Heart left ventricle (tissue), 16 donors: ENCODE measurements around the gene AGPAT3. TPM values are rescaled to one million over a fixed set of nuclear protein-coding genes. Genes with fewer than 3 reads are reported as not detected.

Experiments
- ATAC-seq, 4 donors: fragments of 200-7000 bp; cut with Tn5 transposase; one replicate each; pipeline ENCODE4 v1.9.1; 2020 to 2022; ENCODE audit warnings: moderate library complexity in 4 of 4, mild to moderate bottlenecking in 3 of 4, moderate number of reproducible peaks in 1 of 4
- DNase-seq, 5 donors: peaks; one replicate each; pipeline ENCODE4 v3.0.0-alpha.2; 2020
- H3K27ac ChIP-seq, 12 donors: fragments of 200-600 bp; sonication (generic) in 4 of 12; one replicate each; pipeline versions ENCODE4 v1.5.0 to v1.8.0; 2016 to 2022; ENCODE audit warnings: mild to moderate bottlenecking in 2 of 12
- H3K27me3 ChIP-seq, 9 donors: fragments of 200-600 bp; sonication (generic) in 2 of 9; one replicate each; pipeline versions ENCODE4 v1.5.1 to v1.8.0; 2016 to 2022; ENCODE audit warnings: mild to moderate bottlenecking in 3 of 9
- H3K36me3 ChIP-seq, 9 donors: fragments of 200-600 bp; sonication (generic) in 2 of 9; one replicate each; pipeline versions ENCODE4 v1.5.0 to v1.8.0; 2018 to 2022; ENCODE audit warnings: mild to moderate bottlenecking in 2 of 9
- H3K4me1 ChIP-seq, 12 donors: fragments of 200-600 bp; sonication (generic) in 4 of 12; one replicate each; pipeline versions ENCODE4 v1.5.0 to v1.8.0; 2016 to 2022; ENCODE audit warnings: mild to moderate bottlenecking in 3 of 12
- H3K4me3 ChIP-seq, 12 donors: fragments of 200-600 bp; sonication (generic) in 4 of 12; one replicate each; pipeline versions ENCODE4 v1.5.0 to v1.8.0; 2017 to 2022; ENCODE audit warnings: mild to moderate bottlenecking in 9 of 12, moderate library complexity in 4 of 12
- H3K9me3 ChIP-seq, 12 donors: fragments of 200-600 bp; sonication (generic) in 4 of 12; one replicate each; pipeline versions ENCODE4 v1.5.0 to v1.8.0; 2016 to 2022; ENCODE audit warnings: mild to moderate bottlenecking in 1 of 12
- CTCF ChIP-seq, 12 donors: fragments of 200-600 bp; sonication (generic) in 4 of 12; IDR thresholded peaks; one replicate each; pipeline versions ENCODE4 v1.5.0 to v1.8.0; 2018 to 2022; ENCODE audit warnings: antibody characterized with exemption in 12 of 12, mild to moderate bottlenecking in 5 of 12
- POLR2A ChIP-seq, 2 donors: fragments of 450-650 bp; IDR thresholded peaks; one replicate each; pipeline ENCODE4 v1.6.1; 2017; ENCODE audit warnings: antibody characterized with exemption in 2 of 2, mild to moderate bottlenecking in 2 of 2, moderate library complexity in 2 of 2
- whole genome bisulfite sequencing, 4 donors: extraction: QIAGEN DNeasy Blood & Tissue Kit in 2 of 4; methylation state at CpG; one replicate each; pipeline versions ENCODE4 v1.1.5 to v1.1.7; 2013 to 2018; 5-methylcytosine and 5-hydroxymethylcytosine counted together
- intact Hi-C, 10 donors: fragments of 100-400 bp; cut with DNase I; formaldehyde crosslinking; loops; one replicate each; pipeline versions ENCODE4 v1.11.1 to v1.14.2; 2022
- polyA plus RNA-seq, 2 donors: library from polyadenylated mRNA; stranded (reverse); fragments of 200-250 nt; gene quantifications; one replicate each; pipeline ENCODE4 v1.2.3, GENCODE V29; 2013
- total RNA-seq, 9 donors: library from RNA; depleted of rRNA in 2 of 9; stranded (reverse); fragments of >200 nt in 2 of 9; fragmentation: NEBNext Ultra II Directional in 3 of 9; extraction: Animal tissue kit (Norgen Biotek cat#: 25700) in 3 of 9; gene quantifications; one replicate each; pipeline versions ENCODE4 v1.1.0 to v1.2.4, GENCODE V29; 2016 to 2023
- donor health status: ischemic (EF 13 %, LVEDD 7.1; RV severe dilation, severe dysfunction).
- donor health status: healthy with polysubstance abuse.
- donor health status: DM: no; HTN: yes; CAD: no.
- donor health status: DM: no; HTN: no; CAD: no.
- donor health status: ischemic (EF 25% LVEDD 6.9; RV normal size, moderate dysfunction).
- donor health status: ischemic (EF 25% LVEDD 5.7; RV mildly dilated, moderate dysfunction).
- donor health status: healthy.
- donor health status: DM: yes; HTN: yes; CAD: no.
- donor health status: ischemic (EF 35%, LVEDD 5.7; RV mildly dilated, moderate dysfunction).
- donor health status: nonischemic (EF 11% LVEDD 7.7; RV severe dilation, severe dysfunction).
- donor health status: DM: yes; HTN: yes; CAD: no.
- donor health status: PGD.
- donor health status: ischemic (EF 29% LVEDD 5.4; RV normal size, mild dysfunction).
- donor health status: nonischemic (EF 23%, LVEDD 6.1; RV moderate dilation, normal function).

AGPAT3 gene
- total and polyA plus RNA-seq, 11 donors: 26.6 to 86.0 (median 64.5) TPM

GRCh38 chr21:43900690-43901089 is 35.7 kb downstream of the AGPAT3 start:
- Histone ChIP-seq H3K27me3 (no peaks in the 10 kb centered on the region), H3K36me3 (peaks cover 0 to 46% (median 4%) of the 10 kb centered on the region in 9 donors), H3K4me3 (no peak overlapping the region), H3K9me3 (no peaks in the 10 kb centered on the region), H3K4me1 (peaks cover 3 to 25% (median 15%) of the 10 kb centered on the region in 12 donors), H3K27ac (no peak overlapping the region)
- TF ChIP-seq CTCF (IDR thresholded peaks at IDR 0.05) (no peak), POLR2A (IDR thresholded peaks at IDR 0.05) (no peak)
- 90 to 98% (median 93%) methylated on average over 6 of the region's 6 CpGs for WGBS, 4 donors
- ATAC-seq (no peak), DNase-seq (peak in 2 of 5 donors; percentile 14)
- intact Hi-C loops: loop anchor here in 2 of 10 donors (5.0 to 10.0 kb wide), 2 partner anchors 33 to 176 kb away; partner anchors contain the start of gene AGPAT3 (in 2 of the 2)

GRCh38 chr21:43902441-43902840 is 37.4 kb downstream of the AGPAT3 start:
- Histone ChIP-seq H3K9me3 (no peaks in the 10 kb centered on the region), H3K27ac (peak overlapping the region in 10 of 12 donors; percentile 20 to 89 (median 80)), H3K4me3 (no peak overlapping the region), H3K27me3 (no peaks in the 10 kb centered on the region), H3K36me3 (peaks cover 0 to 59% (median 12%) of the 10 kb centered on the region in 9 donors), H3K4me1 (peaks cover 3 to 25% (median 15%) of the 10 kb centered on the region in 12 donors)
- WGBS, 4 donors: 51 to 59% (median 52%) methylated on average over 6 of the region's 6 CpGs
- intact Hi-C loops: loop anchor here in 2 of 10 donors (5.0 to 10.0 kb wide), 2 partner anchors 35 to 178 kb away; partner anchors contain the start of gene AGPAT3 (in 2 of the 2)
- ATAC-seq (peak; percentile 49 to 67 (median 60)), DNase-seq (peak in 1 of 5 donors; percentile 66)
- TF ChIP-seq POLR2A (IDR thresholded peaks at IDR 0.05): no peak
- TF ChIP-seq CTCF (IDR thresholded peaks at IDR 0.05): no peak

GRCh38 chr21:43903451-43904091 is 38.5 kb downstream of the AGPAT3 start:
- ATAC-seq: peak; percentile 71 to 88 (median 78)
- WGBS, 4 donors: 50 to 60% (median 54%) methylated on average over 18 to 26 of the region's 26 CpGs
- peak in 3 of 5 donors; percentile 56 to 73 (median 71) for DNase-seq
- peaks cover 0 to 66% (median 13%) of the 10 kb centered on the region in 9 donors for H3K36me3 ChIP-seq
- TF ChIP-seq POLR2A (IDR thresholded peaks at IDR 0.05) (no peak), CTCF (IDR thresholded peaks at IDR 0.05) (no peak)
- no peaks in the 10 kb centered on the region for H3K9me3 ChIP-seq
- H3K4me1 ChIP-seq: peaks cover 3 to 29% (median 17%) of the 10 kb centered on the region in 12 donors
- H3K27me3 ChIP-seq: no peaks in the 10 kb centered on the region
- intact Hi-C loops: loop anchor here in 2 of 10 donors (5.0 to 10.0 kb wide), 2 partner anchors 36 to 179 kb away; partner anchors contain the start of gene AGPAT3 (in 2 of the 2)
- H3K4me3 ChIP-seq: peak overlapping the region in 2 of 12 donors; percentile 4 to 11
- peak overlapping the region; percentile 36 to 89 (median 74) for H3K27ac ChIP-seq

GRCh38 chr21:43904331-43904781 is 39.3 kb downstream of the AGPAT3 start:
- intact Hi-C loops: loop anchor here in 2 of 10 donors (5.0 to 10.0 kb wide), 2 partner anchors 37 to 180 kb away; partner anchors contain the start of gene AGPAT3 (in 2 of the 2)
- Histone ChIP-seq H3K27ac (peak overlapping the region; percentile 36 to 89 (median 74)), H3K4me3 (no peak overlapping the region), H3K36me3 (peaks cover 0 to 62% (median 13%) of the 10 kb centered on the region in 9 donors), H3K4me1 (peaks cover 3 to 29% (median 17%) of the 10 kb centered on the region in 12 donors), H3K9me3 (no peaks in the 10 kb centered on the region), H3K27me3 (no peaks in the 10 kb centered on the region)
- DNase-seq (peak in 1 of 5 donors; percentile 21), ATAC-seq (peak in 1 of 4 donors; percentile 12)
- 83 to 98% (median 88%) methylated on average over 8 to 14 of the region's 14 CpGs for WGBS, 4 donors
- TF ChIP-seq POLR2A (IDR thresholded peaks at IDR 0.05) (no peak), CTCF (IDR thresholded peaks at IDR 0.05) (no peak)
